Prostate gland (tissue), 2 donors: ENCODE data around the gene CHCHD3.

Experiments used
- CTCF ChIP-seq, 4 experiments: fragments of 200-600 bp in 2 of 4; fragments of 450-650 bp in 2 of 4; sonication (generic) in 2 of 4; IDR thresholded peaks; 1 replicate in 3 of 4; 2 replicates in 1 of 4; pipeline ENCODE4 v1.5.1; 2016 to 2019; ENCODE audit warnings: antibody characterized with exemption in 4 of 4, mild to moderate bottlenecking in 2 of 4, moderate library complexity in 2 of 4
- POLR2A ChIP-seq: fragments of 450-650 bp; IDR thresholded peaks from one replicate; pipeline ENCODE4 v1.6.1; 2016; ENCODE audit warnings: antibody characterized with exemption, mild to moderate bottlenecking
- POLR2AphosphoS5 ChIP-seq: sonication (generic); formaldehyde crosslinking; IDR thresholded peaks from one replicate; pipeline ENCODE4 v1.6.1; 2017; ENCODE audit warnings: antibody characterized with exemption

- TF ChIP-seq CTCF (IDR thresholded peaks at IDR 0.05): no peak
- no peak for TF ChIP-seq POLR2AphosphoS5
- no peak for TF ChIP-seq POLR2A
Measured at GRCh38 chr7:132776048-132776620, 305.8 kb downstream of the CHCHD3 start.
